ENCODE data around the gene IFI6. TPM values are rescaled to one million over a fixed set of nuclear protein-coding genes. Genes with fewer than 3 reads are reported as not detected.
"Not testable (repeated sequence)": the region's sequence is repeated elsewhere in the genome, so short reads cannot be mapped to it uniquely, and the experiment has no call there.

The IFI6 gene
- total RNA-seq, 1 donor from 2014 or later: 259 TPM

DNA sequence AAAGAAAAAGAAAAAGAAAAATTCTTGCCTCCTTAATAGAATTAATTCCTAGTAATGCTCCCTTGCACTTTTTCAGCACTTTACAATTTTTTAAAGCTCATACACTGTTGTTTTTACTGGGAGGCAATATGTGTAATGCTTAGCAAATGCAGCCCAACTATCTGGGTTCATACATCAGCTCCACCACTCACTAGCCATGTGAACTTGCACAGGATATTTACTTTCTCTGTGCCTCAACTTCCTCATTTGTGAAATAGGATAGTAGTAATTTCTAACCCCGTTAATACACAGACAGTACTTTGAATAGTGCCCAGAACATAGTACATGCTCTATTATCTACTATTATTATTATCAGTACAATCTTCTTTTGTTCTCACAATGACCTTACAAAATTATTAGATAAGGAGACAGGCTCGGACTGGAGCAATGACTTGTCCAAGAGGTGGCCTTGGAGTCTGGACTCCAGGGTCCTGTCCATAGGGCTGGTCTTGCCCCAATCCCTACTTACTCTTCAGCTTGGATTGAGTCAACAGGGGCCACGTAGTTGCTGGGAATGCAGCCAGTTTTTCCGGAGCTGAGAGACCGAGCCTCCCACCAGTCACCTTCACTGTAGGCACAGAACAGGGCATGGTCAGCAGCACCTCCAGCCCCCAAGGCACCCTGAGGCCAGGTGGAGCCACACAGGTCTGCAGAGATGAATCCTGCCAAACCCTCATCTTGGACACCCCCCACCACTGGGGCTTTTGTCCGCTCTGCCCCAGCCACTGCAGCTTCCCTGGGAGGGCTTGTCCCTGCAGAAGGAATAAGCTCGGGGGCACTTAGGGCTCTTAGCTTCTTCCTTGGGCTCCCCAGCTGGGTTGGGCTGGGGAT is 50.7 kb downstream of the IFI6 start:
- H3K27me3 ChIP-seq: no peaks in the 10 kb centered on the region
- H3K4me3 ChIP-seq: no peak overlapping the region
- intact Hi-C loops (cut with DNase I): no loop called here
- H3K9me3 ChIP-seq: no peaks in the 10 kb centered on the region
- peaks cover 7% of the 10 kb centered on the region for H3K36me3 ChIP-seq
- TF ChIP-seq, protein P1, sequence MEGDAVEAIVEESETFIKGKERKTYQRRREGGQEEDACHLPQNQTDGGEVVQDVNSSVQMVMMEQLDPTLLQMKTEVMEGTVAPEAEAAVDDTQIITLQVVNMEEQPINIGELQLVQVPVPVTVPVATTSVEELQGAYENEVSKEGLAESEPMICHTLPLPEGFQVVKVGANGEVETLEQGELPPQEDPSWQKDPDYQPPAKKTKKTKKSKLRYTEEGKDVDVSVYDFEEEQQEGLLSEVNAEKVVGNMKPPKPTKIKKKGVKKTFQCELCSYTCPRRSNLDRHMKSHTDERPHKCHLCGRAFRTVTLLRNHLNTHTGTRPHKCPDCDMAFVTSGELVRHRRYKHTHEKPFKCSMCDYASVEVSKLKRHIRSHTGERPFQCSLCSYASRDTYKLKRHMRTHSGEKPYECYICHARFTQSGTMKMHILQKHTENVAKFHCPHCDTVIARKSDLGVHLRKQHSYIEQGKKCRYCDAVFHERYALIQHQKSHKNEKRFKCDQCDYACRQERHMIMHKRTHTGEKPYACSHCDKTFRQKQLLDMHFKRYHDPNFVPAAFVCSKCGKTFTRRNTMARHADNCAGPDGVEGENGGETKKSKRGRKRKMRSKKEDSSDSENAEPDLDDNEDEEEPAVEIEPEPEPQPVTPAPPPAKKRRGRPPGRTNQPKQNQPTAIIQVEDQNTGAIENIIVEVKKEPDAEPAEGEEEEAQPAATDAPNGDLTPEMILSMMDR (IDR thresholded peaks at IDR 0.05): no peak
- ATAC-seq (no peak), DNase-seq (no peak)
- H3K27ac ChIP-seq: peak overlapping the region; percentile 3
- peaks cover 34% of the 10 kb centered on the region for H3K4me1 ChIP-seq

DNA sequence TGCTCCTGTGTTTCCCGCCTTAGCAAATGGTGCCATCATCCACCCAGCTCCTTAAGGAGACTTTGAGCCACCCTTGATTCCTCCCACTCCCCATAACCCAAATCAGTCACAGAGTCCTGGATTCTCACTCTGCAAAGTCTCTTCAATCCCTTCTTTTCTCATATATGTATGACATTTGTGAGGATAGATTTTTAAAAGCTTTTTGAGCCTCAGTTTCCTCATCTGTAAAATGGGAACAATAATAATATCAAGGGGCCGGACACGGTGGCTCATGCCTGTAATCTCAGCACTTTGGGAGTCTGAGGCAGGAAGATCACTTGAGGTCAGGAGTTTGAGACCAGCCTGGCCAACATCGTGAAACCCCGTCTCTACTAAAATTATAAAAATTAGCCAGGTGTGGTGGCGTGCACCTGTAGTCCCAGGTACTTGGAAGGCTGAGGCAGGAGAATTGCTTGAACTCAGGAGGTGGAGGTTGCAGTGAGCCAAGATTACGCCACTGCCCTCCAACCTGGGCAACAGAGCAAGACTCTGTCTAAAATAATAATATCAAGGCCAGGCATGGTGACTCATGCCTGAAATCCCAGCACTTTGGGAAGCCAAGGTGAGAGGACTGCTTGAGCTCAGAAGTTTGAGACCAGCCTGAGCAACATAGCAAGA is 52.1 kb downstream of the IFI6 start:
- H3K27me3 ChIP-seq; H3K27ac ChIP-seq; H3K36me3 ChIP-seq; DNase-seq; intact Hi-C loops (cut with DNase I); H3K9me3 ChIP-seq; H3K4me3 ChIP-seq; ATAC-seq: not testable (repeated sequence)
- peaks cover 34% of the 10 kb centered on the region for H3K4me1 ChIP-seq

GRCh38 chr1:27618341-27619082 is 53.5 kb downstream of the IFI6 start:
- Histone ChIP-seq H3K27me3 (no peaks in the 10 kb centered on the region), H3K9me3 (no peaks in the 10 kb centered on the region), H3K36me3 (peaks cover 6% of the 10 kb centered on the region), H3K4me1 (peaks cover 24% of the 10 kb centered on the region), H3K27ac (no peak overlapping the region), H3K4me3 (no peak overlapping the region)
- intact Hi-C loops (cut with DNase I): no loop called here
- DNase-seq (no peak), ATAC-seq (peak; percentile 55)
- TF ChIP-seq, protein P1 (IDR thresholded peaks at IDR 0.05): no peak

DNA sequence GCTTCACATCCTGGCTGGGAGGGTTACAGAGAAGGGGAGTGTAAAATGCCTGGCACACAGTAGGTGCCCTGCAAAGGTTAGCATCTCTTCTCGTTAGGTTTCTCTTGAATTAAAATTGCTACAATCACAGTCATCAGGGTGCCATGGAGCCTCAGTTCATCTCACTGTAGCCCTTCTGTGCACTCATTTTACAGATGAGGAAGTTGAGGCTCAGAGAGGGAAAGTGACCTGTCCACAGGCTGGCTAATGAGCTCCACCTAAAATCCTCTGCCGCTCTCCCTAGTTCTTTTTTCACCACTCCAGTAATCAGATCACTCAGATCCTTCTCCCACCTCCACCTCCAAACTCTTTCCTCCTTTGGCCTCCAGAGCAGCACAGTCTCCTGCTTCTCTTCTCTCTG is 54.6 kb downstream of the IFI6 start:
- Histone ChIP-seq H3K27ac (no peak overlapping the region), H3K9me3 (no peaks in the 10 kb centered on the region), H3K4me3 (no peak overlapping the region), H3K36me3 (no peaks in the 10 kb centered on the region), H3K27me3 (no peaks in the 10 kb centered on the region), H3K4me1 (peaks cover 18% of the 10 kb centered on the region)
- TF ChIP-seq, protein P1 (IDR thresholded peaks at IDR 0.05): no peak
- intact Hi-C loops (cut with DNase I): no loop called here
- ATAC-seq: no peak
- no peak for DNase-seq

- H3K36me3 ChIP-seq: no peaks in the 10 kb centered on the region
- peaks cover 14% of the 10 kb centered on the region for H3K4me1 ChIP-seq
- TF ChIP-seq, protein P1 (IDR thresholded peaks at IDR 0.05): peak; percentile 10
- H3K9me3 ChIP-seq: no peaks in the 10 kb centered on the region
- intact Hi-C loops (cut with DNase I): no loop called here
- no peaks in the 10 kb centered on the region for H3K27me3 ChIP-seq
- H3K4me3 ChIP-seq: no peak overlapping the region
- no peak overlapping the region for H3K27ac ChIP-seq
- DNase-seq: no peak
- no peak for ATAC-seq
Observed at GRCh38 chr1:27616441-27616840, 55.6 kb downstream of the IFI6 start.

Other genes starting within 250 kb of the IFI6 start
- gene WASF2, start 182.0 kb downstream of the IFI6 start, total RNA-seq: 156 TPM
- 34.2 TPM for gene AHDC1, start 68.0 kb downstream of the IFI6 start, total RNA-seq
- gene FGR, start 37.0 kb downstream of the IFI6 start, total RNA-seq: 149 TPM
- 23.3 TPM for gene FAM76A, start 53.8 kb upstream of the IFI6 start, total RNA-seq
- 95.6 TPM for gene STX12, start 101.0 kb upstream of the IFI6 start, total RNA-seq
- gene PPP1R8, start 158.6 kb upstream of the IFI6 start, total RNA-seq: 33.0 TPM
- gene THEMIS2, start 200.4 kb upstream of the IFI6 start, total RNA-seq: 89.6 TPM
- 22.4 TPM for gene RPA2, start 242.4 kb upstream of the IFI6 start, total RNA-seq